ENCODE data around the gene GABRB3.

Gene GABRB3

DNA sequence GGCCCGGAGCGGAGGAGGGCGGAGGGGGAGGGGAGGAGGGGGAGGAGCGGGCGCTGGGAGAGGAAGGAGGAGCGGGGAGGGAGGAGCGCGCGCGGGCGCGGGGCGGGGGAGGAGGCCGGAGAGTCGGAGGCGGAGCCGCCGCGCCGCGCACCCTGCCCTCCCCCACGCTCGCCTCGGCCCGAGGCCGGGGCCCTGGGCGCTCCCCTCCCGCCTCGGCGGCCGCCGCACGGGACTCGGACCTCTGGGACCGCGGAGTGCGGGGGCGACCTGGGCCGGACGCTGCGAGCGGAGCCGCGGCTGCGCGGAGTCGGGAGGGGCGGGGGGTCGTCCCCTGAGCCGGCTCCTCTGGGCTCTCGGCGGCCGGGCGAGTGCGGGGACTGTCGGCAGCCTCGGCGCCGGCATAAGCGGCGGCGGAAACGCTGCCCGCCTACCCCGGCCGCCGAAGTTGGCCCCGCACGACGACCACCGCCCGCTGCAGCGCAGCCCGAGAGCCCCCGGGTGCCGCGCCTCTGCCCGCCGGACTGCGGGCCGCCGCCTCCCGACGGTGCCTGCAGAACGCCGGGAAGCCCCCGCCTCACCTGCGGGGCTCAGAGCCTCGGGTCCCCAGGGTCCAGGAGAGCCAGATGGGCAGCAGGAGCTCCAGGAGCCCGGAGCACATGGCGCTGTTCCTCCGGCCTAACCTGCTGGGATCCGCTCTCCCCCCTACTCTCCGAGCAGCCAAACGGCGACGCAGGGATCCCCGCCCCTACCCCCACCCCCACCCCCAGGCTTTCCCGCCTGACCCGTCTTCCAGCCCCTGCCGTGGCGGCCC, 406 bp upstream of the GABRB3 start:
- Histone ChIP-seq H3K4me3 (no peak overlapping the region), H3K9ac (no peak overlapping the region), H3K27me3 (no peaks in the 10 kb centered on the region), H4K20me1 (no peaks in the 10 kb centered on the region), H3K36me3 (no peaks in the 10 kb centered on the region), H3K4me1 (no peaks in the 10 kb centered on the region), H3K4me2 (no peak overlapping the region), H3K27ac (no peak overlapping the region), H3K9me3 (replicated peaks in 1 of 11) (peaks cover 19 to 27% (median 23%) of the 10 kb centered on the region in 11 experiments)
- no peak for TF ChIP-seq Cebpa-rat (IDR thresholded peaks at IDR 0.05)

DNA sequence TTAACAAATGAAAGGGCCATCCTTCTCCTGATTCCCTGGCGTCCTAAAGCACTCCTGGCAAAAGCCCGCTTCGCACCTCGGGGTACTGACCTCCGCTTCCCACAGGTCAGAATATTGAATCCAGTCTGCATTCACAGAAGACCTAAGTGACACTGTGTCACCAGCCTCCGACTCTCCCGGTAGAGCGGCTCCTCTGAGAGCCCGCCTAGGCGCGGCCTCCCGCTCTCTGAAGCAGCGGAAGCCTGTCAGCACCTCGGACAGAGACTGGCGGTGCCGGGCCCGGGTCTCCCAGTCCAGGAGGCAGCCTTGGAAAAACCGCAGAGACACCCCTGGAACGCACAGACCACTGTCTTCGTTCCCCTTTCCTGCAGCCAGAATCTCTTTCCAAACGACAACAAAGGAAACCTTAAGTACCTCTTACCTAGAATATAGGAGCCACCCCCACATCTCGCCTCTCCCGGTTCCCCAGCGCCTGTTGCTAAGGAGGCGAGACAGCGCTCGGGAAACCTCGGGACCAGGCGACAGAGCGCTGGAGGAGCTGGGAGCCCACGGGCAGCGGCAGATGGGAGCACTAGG, 1.2 kb downstream of the GABRB3 start:
- TF ChIP-seq Cebpa-rat (IDR thresholded peaks at IDR 0.05), result no peak
- Histone ChIP-seq H3K27ac (no peak overlapping the region), H3K4me2 (no peak overlapping the region), H4K20me1 (no peaks in the 10 kb centered on the region), H3K9me3 (replicated peaks in 1 of 11) (peaks cover 19 to 27% (median 23%) of the 10 kb centered on the region in 11 experiments), H3K4me3 (no peak overlapping the region), H3K9ac (no peak overlapping the region), H3K27me3 (no peaks in the 10 kb centered on the region), H3K4me1 (no peaks in the 10 kb centered on the region), H3K36me3 (no peaks in the 10 kb centered on the region)

DNA sequence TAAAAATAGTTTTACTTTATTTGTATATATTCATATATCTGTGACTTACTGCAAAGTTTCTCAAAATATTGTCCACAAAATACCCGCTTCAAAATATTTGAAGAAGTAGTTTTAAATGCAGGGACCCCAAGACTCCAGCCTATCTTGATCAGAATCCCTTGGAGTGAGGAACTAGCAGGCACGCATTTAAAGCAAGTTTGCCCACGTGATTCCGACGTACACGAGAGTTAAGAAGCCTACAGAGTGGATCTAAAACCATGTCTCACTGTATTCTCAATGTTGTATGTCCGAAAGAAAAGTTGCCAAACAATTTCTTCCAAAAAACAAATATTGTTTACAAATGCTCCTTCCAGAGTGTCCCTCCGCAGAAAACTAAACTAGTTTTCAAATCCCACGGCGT, 1.7 kb downstream of the GABRB3 start:
- no peak overlapping the region for H3K4me2 ChIP-seq
- no peaks in the 10 kb centered on the region for H3K36me3 ChIP-seq
- no peaks in the 10 kb centered on the region for H4K20me1 ChIP-seq
- H3K9me3 ChIP-seq (replicated peaks in 1 of 11), result peaks cover 19 to 27% (median 23%) of the 10 kb centered on the region in 11 experiments
- H3K9ac ChIP-seq, result no peak overlapping the region
- no peak overlapping the region for H3K4me3 ChIP-seq
- H3K27me3 ChIP-seq, result no peaks in the 10 kb centered on the region
- TF ChIP-seq Cebpa-rat (IDR thresholded peaks at IDR 0.05), result no peak
- H3K4me1 ChIP-seq, result no peaks in the 10 kb centered on the region
- no peak overlapping the region for H3K27ac ChIP-seq

DNA sequence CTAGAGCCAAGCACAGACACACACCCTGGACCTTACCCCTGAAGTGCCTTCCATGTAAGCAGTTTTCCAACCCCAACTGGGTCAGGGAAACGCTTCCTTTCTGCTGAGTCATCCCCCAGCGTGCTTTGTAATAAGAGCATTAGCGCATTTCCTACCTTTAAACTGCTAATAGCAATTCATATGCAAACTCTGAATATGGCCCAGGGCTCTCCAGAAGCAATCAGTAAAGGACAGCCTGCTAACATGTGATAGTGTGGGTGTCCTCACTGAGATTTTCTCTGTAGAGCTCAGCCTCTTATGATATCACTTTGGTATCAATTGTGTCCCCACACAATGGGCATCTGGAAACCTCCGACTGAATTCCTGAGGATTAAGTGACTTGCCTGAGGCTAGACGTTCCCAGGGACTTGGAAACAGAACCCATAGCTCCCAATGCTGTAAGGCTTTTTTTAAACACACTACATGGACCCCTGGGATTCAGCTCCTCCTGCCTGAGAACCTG, 5.6 kb downstream of the GABRB3 start:
- Histone ChIP-seq H4K20me1 (no peaks in the 10 kb centered on the region), H3K4me2 (no peak overlapping the region), H3K27me3 (no peaks in the 10 kb centered on the region), H3K36me3 (no peaks in the 10 kb centered on the region), H3K4me1 (no peaks in the 10 kb centered on the region), H3K9me3 (replicated peaks in 1 of 11) (peaks cover 8 to 12% (median 9%) of the 10 kb centered on the region in 11 experiments), H3K9ac (no peak overlapping the region), H3K27ac (no peak overlapping the region), H3K4me3 (no peak overlapping the region)
- TF ChIP-seq Cebpa-rat (IDR thresholded peaks at IDR 0.05), result no peak

DNA sequence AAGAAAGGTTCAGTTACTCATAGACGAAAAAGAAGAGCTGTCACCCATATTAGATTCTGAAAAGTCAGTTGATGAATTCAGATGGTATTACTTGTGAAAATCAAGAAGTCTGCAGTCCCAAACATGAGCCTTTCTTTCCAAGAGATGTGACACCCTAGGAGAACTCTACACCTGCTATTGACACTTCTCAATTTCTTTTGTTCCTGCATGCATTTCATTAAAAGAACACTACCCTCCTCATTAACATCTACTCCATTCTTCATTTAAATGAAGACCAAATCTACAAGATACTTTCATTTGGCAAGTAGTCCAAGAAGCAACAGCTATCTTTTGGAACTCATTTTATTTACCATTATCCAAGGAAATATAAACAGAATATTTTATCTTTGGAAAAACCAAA, 6.6 kb downstream of the GABRB3 start:
- no peak for TF ChIP-seq Cebpa-rat (IDR thresholded peaks at IDR 0.05)
- no peaks in the 10 kb centered on the region for H3K4me1 ChIP-seq

DNA sequence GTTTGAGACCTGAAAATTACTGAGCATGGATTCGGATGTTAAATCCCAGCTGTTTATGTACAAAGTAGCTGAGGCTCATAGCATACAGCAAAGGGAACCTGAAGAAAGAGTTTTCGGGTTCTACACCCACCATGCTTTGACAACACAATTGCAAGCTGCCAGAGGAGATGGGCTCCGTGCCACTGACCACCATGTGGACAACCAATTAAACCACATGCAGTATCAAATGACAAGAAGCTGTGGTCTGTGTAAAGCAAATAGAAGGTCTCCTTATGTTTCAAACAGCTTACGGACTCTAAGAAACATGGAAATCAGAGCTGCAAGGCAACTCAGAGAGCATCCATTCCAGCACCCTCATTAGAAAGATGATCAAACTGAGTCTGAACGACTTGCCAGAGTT, 12.9 kb downstream of the GABRB3 start:
- Histone ChIP-seq H3K9ac (no peak overlapping the region), H3K9me3 (replicated peaks in 1 of 11) (no peaks in the 10 kb centered on the region), H3K36me3 (no peaks in the 10 kb centered on the region), H3K27ac (no peak overlapping the region), H3K4me1 (no peaks in the 10 kb centered on the region), H3K4me3 (no peak overlapping the region), H3K4me2 (no peak overlapping the region), H3K27me3 (no peaks in the 10 kb centered on the region), H4K20me1 (no peaks in the 10 kb centered on the region)
- no peak for TF ChIP-seq Cebpa-rat (IDR thresholded peaks at IDR 0.05)

More for the DNA sequence above, 6.6 kb downstream of the GABRB3 start:
- Histone ChIP-seq H3K9me3 (replicated peaks in 1 of 11) (peaks cover 0 to 2% (median 0%) of the 10 kb centered on the region in 11 experiments; a peak in 4 of 22 replicates), H4K20me1 (no peaks in the 10 kb centered on the region), H3K9ac (no peak overlapping the region), H3K36me3 (no peaks in the 10 kb centered on the region), H3K4me3 (no peak overlapping the region), H3K4me2 (no peak overlapping the region), H3K27ac (no peak overlapping the region), H3K27me3 (no peaks in the 10 kb centered on the region)

DNA sequence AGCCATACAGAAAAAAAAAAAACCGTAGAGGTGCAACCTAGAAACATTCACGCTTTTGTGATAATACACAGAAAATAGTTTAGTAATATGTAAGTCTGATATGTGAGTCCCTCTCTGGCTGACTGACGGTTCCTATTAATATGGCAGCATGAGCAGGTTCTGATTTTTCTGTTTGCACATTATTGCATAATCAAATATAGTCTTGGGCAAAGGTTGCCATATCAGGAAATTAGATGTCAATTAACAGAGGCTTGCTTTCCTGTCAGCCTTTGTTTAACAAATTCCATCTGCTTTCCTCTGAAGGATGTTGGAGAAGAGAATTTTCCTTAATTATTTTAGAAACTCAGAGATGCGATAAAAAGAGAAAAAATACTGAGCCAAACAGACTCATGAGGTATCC, 14.8 kb downstream of the GABRB3 start:
- Histone ChIP-seq H3K9me3 (replicated peaks in 1 of 11) (no peaks in the 10 kb centered on the region), H3K4me2 (no peak overlapping the region), H4K20me1 (no peaks in the 10 kb centered on the region), H3K36me3 (no peaks in the 10 kb centered on the region), H3K4me1 (no peaks in the 10 kb centered on the region), H3K4me3 (no peak overlapping the region), H3K9ac (no peak overlapping the region), H3K27ac (no peak overlapping the region), H3K27me3 (no peaks in the 10 kb centered on the region)
- TF ChIP-seq Cebpa-rat (IDR thresholded peaks at IDR 0.05), result no peak; a peak in 2 of 22 replicates

DNA sequence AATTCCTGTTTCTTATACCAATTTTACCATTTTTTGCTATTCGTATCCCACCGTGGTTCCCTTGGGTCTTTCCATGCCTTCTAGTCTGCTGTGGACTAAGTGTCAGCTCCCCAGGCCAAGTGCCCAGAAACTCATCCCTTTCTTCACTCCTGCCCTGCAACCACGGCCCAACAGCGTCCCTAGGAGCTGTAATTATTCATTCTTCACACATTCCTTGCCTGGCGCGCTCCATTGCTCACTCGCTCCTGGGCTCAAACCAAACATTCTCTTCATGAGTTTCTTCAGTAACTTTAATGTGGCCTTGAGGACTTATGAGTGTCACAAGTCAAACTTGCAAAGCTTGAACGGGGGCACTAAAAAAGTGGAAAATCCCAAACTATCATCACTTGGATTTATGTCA, 15.7 kb downstream of the GABRB3 start:
- Histone ChIP-seq H3K27ac (no peak overlapping the region), H3K4me3 (no peak overlapping the region), H3K9me3 (replicated peaks in 1 of 11) (no peaks in the 10 kb centered on the region), H4K20me1 (no peaks in the 10 kb centered on the region), H3K9ac (no peak overlapping the region), H3K4me2 (no peak overlapping the region), H3K4me1 (no peaks in the 10 kb centered on the region), H3K36me3 (no peaks in the 10 kb centered on the region), H3K27me3 (no peaks in the 10 kb centered on the region)
- TF ChIP-seq Cebpa-rat (IDR thresholded peaks at IDR 0.05), result no peak

DNA sequence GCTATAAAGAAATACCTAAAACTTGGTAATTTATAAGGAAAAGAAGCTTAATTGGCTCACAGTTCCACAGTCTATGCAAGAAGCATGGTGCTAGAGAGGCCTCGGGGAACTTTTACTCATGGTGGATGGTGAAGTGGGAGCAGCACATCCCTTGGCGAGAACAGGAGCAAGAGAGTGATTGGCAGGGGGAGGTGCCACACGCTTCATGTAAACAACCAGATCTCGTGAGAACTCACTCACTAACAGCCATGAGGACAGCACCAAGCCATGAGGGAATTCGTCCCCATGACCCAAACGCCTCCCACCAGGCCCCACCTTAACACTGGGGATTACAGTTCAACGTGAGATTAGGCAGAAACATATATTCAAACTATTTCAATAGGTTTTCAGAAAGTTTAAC, 28.0 kb downstream of the GABRB3 start:
- no peaks in the 10 kb centered on the region for H3K27me3 ChIP-seq
- no peak for TF ChIP-seq Cebpa-rat (IDR thresholded peaks at IDR 0.05)

DNA sequence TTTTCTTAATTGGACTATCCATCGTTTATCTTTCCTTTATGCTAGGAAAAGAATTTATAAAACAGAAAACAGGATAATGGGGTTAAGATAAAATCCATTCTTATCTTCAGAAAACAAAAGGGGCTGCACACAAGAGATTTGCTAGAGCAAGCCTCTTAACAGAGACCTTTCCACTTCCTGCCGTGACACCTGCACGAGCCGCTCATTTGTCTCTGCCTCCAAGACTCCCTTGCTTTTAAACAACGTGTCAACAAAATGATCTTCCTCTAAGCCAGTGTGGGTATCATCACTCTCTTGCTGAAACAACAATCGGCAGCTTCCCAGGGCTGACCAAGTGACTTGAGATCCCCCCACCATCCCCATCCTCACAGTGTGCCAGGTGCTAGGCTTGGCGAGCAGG, 33.1 kb downstream of the GABRB3 start:
- H3K4me3 ChIP-seq, result no peak overlapping the region
- no peak overlapping the region for H3K9ac ChIP-seq
- H3K4me2 ChIP-seq, result no peak overlapping the region
- no peak for TF ChIP-seq Cebpa-rat (IDR thresholded peaks at IDR 0.05)
- no peaks in the 10 kb centered on the region for H3K36me3 ChIP-seq
- no peak overlapping the region for H3K27ac ChIP-seq
- H3K27me3 ChIP-seq, result no peaks in the 10 kb centered on the region
- peaks cover 0 to under 1% (median 0%) of the 10 kb centered on the region in 11 experiments; a peak in 3 of 22 replicates for H3K9me3 ChIP-seq (replicated peaks in 1 of 11)
- peaks cover 0 to 15% (median 0%) of the 10 kb centered on the region in 10 experiments; a peak in 7 of 20 replicates for H3K4me1 ChIP-seq
- H4K20me1 ChIP-seq, result no peaks in the 10 kb centered on the region

More for the DNA sequence above, 28.0 kb downstream of the GABRB3 start:
- Histone ChIP-seq H3K4me1 (no peaks in the 10 kb centered on the region), H3K27ac (no peak overlapping the region), H3K9ac (no peak overlapping the region), H4K20me1 (no peaks in the 10 kb centered on the region), H3K9me3 (replicated peaks in 1 of 11) (no peaks in the 10 kb centered on the region), H3K4me2 (no peak overlapping the region), H3K36me3 (no peaks in the 10 kb centered on the region), H3K4me3 (no peak overlapping the region)
